Measurements from ENCODE around the gene IGSF21.

DNA sequence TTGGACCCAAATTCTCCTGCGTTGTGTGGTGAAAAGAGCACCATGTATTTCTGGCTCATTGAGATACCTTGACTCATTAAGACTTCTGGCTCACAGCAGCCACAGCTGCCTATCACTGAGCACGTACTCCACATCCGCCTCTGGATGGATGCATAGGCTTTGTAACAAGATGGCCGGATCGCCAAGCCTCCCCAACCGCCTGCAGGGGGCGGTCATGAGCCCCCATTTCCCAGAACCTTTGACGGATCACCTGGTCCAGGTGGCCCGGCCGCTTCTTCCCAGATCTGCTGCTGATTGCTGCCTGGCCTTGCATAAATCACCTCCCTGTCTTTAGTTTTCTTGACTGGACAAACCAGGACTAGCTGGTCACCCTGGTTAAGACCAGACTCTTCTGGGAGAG, 216.6 kb downstream of the IGSF21 start:
- no peak for TF ChIP-seq GATA2 (IDR thresholded peaks at IDR 0.05; ENCODE audit: low read depth, low read length)
- TF ChIP-seq GATA3 (IDR thresholded peaks at IDR 0.05; ENCODE audit: low read depth, low read length) = no peak

All from SH-SY5Y (cell line).